Neural cell (in vitro differentiated cells): ENCODE results near the gene RWDD4. TPM values are rescaled to one million over a fixed set of nuclear protein-coding genes. Genes with fewer than 3 reads are reported as not detected.

Experiments used
- H2AFZ ChIP-seq: fragments of 200-600, 300-800 bp; sonication (generic), shearing (Covaris generic); 2 replicates; pipeline ENCODE4 v1.6.0; 2014; ENCODE audit warnings: low read depth, mild to moderate bottlenecking, antibody characterized with exemption, low read length, moderate library complexity
- H3F3A ChIP-seq: fragments of 200-600 bp; shearing (Covaris generic); 2 replicates; pipeline ENCODE4 v1.6.1; 2016; ENCODE audit warnings: mild to moderate bottlenecking, moderate library complexity, mixed read lengths, antibody characterized with exemption, low read length; ENCODE audit not compliant: insufficient read depth, poor library complexity, severe bottlenecking
- H3K27ac ChIP-seq: fragments of 200-600, 300-800 bp; sonication (generic), shearing (Covaris generic); 2 replicates; pipeline ENCODE4 v1.5.1; 2014; ENCODE audit warnings: mild to moderate bottlenecking, low read length, moderate library complexity
- H3K27me3 ChIP-seq: fragments of 300-800, 200-600 bp; sonication (generic), shearing (Covaris generic); 2 replicates; pipeline ENCODE4 v1.6.0; 2014; ENCODE audit warnings: mild to moderate bottlenecking, low read depth, low read length, moderate library complexity; ENCODE audit not compliant: insufficient read depth
- H3K36me3 ChIP-seq: fragments of 300-800, 200-600 bp; sonication (generic), shearing (Covaris generic); 2 replicates; pipeline ENCODE4 v1.5.1; 2014; ENCODE audit warnings: mild to moderate bottlenecking, antibody characterized with exemption, low read length, moderate library complexity; ENCODE audit not compliant: insufficient read depth
- H3K4me2 ChIP-seq: fragments of 300-800, 200-600 bp; sonication (generic), shearing (Covaris generic); 2 replicates; pipeline ENCODE4 v1.6.0; 2014; ENCODE audit warnings: mild to moderate bottlenecking, low read length
- H3K4me3 ChIP-seq: fragments of 300-800, 200-600 bp; sonication (generic), shearing (Covaris generic); 2 replicates; pipeline ENCODE4 v1.5.1; 2014; ENCODE audit warnings: mild to moderate bottlenecking, low read length, moderate library complexity
- H3K79me2 ChIP-seq: fragments of 200-600 bp; shearing (Covaris generic); replicated peaks from 2 replicates; pipeline ENCODE4 v1.6.0; 2014; ENCODE audit warnings: mild to moderate bottlenecking, low read length, moderate library complexity; ENCODE audit not compliant: insufficient read depth
- H3K9ac ChIP-seq: fragments of 300-800, 200-600 bp; sonication (generic), shearing (Covaris generic); 2 replicates; pipeline ENCODE4 v1.6.1; 2016; ENCODE audit warnings: mild to moderate bottlenecking, low read length, mixed read lengths
- H3K9me2 ChIP-seq: fragments of 200-600 bp; shearing (Covaris generic); 2 replicates; pipeline ENCODE4 v1.6.1; 2016; ENCODE audit warnings: mild to moderate bottlenecking, low read length, mixed read lengths; ENCODE audit not compliant: insufficient read depth
- H3K9me3 ChIP-seq: fragments of 200-600, 300-800 bp; sonication (generic), shearing (Covaris generic); 2 replicates; pipeline ENCODE4 v1.6.1; 2016; ENCODE audit warnings: mild to moderate bottlenecking, mixed run types, low read length, moderate library complexity, mixed read lengths
- H4K20me1 ChIP-seq: fragments of 200-600 bp; shearing (Covaris generic); 2 replicates; pipeline ENCODE4 v1.6.1; 2016; ENCODE audit warnings: mild to moderate bottlenecking, mixed run types; ENCODE audit not compliant: insufficient read depth
- CTCF ChIP-seq: fragments of 450-650 bp; IDR thresholded peaks from 2 replicates; pipeline ENCODE4 v1.5.1; 2014; ENCODE audit warnings: antibody characterized with exemption, mild to moderate bottlenecking, moderate library complexity; ENCODE audit not compliant: poor library complexity, severe bottlenecking
- EP300 ChIP-seq: fragments of 450-650 bp; conservative IDR thresholded peaks from 2 replicates; pipeline ENCODE4 v1.6.1; 2014; ENCODE audit warnings: antibody characterized with exemption, mild to moderate bottlenecking, moderate library complexity; ENCODE audit not compliant: poor library complexity, severe bottlenecking
- EZH2 ChIP-seq: fragments of 200-600, 300-800 bp; shearing (Covaris generic), sonication (generic); IDR thresholded peaks from 2 replicates; pipeline ENCODE4 v1.6.1; 2014; ENCODE audit warnings: antibody characterized with exemption, low read length, borderline replicate concordance, mild to moderate bottlenecking; ENCODE audit not compliant: insufficient read depth, poor library complexity, severe bottlenecking
- MXI1 ChIP-seq: fragments of 450-650 bp; conservative IDR thresholded peaks from 2 replicates; pipeline ENCODE4 v1.6.1; 2014; ENCODE audit warnings: antibody characterized with exemption, mild to moderate bottlenecking; ENCODE audit not compliant: poor library complexity, severe bottlenecking
- POLR2AphosphoS5 ChIP-seq: IDR thresholded peaks from 2 replicates; pipeline ENCODE4 v1.6.1; 2012
- RAD21 ChIP-seq: fragments of 450-650 bp; conservative IDR thresholded peaks from 2 replicates; pipeline ENCODE4 v1.6.1; 2014; ENCODE audit warnings: antibody characterized with exemption, mild to moderate bottlenecking, moderate library complexity
- REST ChIP-seq: IDR thresholded peaks from 2 replicates; pipeline ENCODE4 v1.6.1; 2012; ENCODE audit warnings: borderline replicate concordance
- SMC3 ChIP-seq: fragments of 450-650 bp; conservative IDR thresholded peaks from 2 replicates; pipeline ENCODE4 v1.6.1; 2014; ENCODE audit warnings: antibody characterized with exemption, mild to moderate bottlenecking, moderate library complexity; ENCODE audit not compliant: poor library complexity
- TAF1 ChIP-seq: IDR thresholded peaks from 2 replicates; pipeline ENCODE4 v1.6.1; 2012; ENCODE audit warnings: low read depth
- polyA plus RNA-seq: library from polyadenylated mRNA; depleted of rRNA; stranded (reverse); fragments of >200 nt; gene quantifications from 2 replicates; pipeline ENCODE4 v1.2.3, GENCODE V29; 2014

The RWDD4 gene
- polyA plus RNA-seq, 1 donor from 2014 or later, result 68.2 TPM

GRCh38 chr4:183645326-183645725 lies 13.7 kb downstream of the RWDD4 start:
- TF ChIP-seq TAF1 (no peak), POLR2AphosphoS5 (no peak), EZH2 (no peak), CTCF (no peak), RAD21 (no peak), MXI1 (no peak), EP300 (no peak), REST (no peak), SMC3 (no peak)
- no peaks in the 10 kb centered on the region for H3K9me3 ChIP-seq
- no peaks in the 10 kb centered on the region for H3K9me2 ChIP-seq
- no peaks in the 10 kb centered on the region for H3K79me2 ChIP-seq
- no peaks in the 10 kb centered on the region for H3K27me3 ChIP-seq
- no peak overlapping the region for H2AFZ ChIP-seq
- H3K27ac ChIP-seq, result no peak overlapping the region
- no peak overlapping the region for H3K4me2 ChIP-seq
- peaks cover 11% of the 10 kb centered on the region for H3K36me3 ChIP-seq
- no peaks in the 10 kb centered on the region for H3F3A ChIP-seq
- no peak overlapping the region for H3K9ac ChIP-seq
- H3K4me3 ChIP-seq, result no peak overlapping the region
- no peaks in the 10 kb centered on the region for H4K20me1 ChIP-seq

GRCh38 chr4:183639291-183639690 lies 19.7 kb downstream of the RWDD4 start:
- Histone ChIP-seq H3K9me3 (no peaks in the 10 kb centered on the region), H3F3A (no peaks in the 10 kb centered on the region), H3K9ac (no peak overlapping the region), H3K4me3 (no peak overlapping the region), H3K9me2 (no peaks in the 10 kb centered on the region), H3K36me3 (no peaks in the 10 kb centered on the region), H4K20me1 (no peaks in the 10 kb centered on the region), H2AFZ (no peak overlapping the region), H3K27me3 (no peaks in the 10 kb centered on the region), H3K79me2 (no peaks in the 10 kb centered on the region), H3K4me2 (no peak overlapping the region), H3K27ac (no peak overlapping the region)
- no peak for TF ChIP-seq RAD21
- TF ChIP-seq SMC3, result no peak
- no peak for TF ChIP-seq EZH2
- TF ChIP-seq EP300, result no peak
- no peak for TF ChIP-seq MXI1
- TF ChIP-seq TAF1, result no peak
- TF ChIP-seq CTCF, result no peak
- no peak for TF ChIP-seq REST
- TF ChIP-seq POLR2AphosphoS5, result no peak
